T-helper 9 cell (primary cell): ENCODE data around the gene NUDT1.
"Not testable (repeated sequence)": the region's sequence is repeated elsewhere in the genome, so short reads cannot be mapped to it uniquely, and the experiment has no call there.

ENCODE experiments used
- DNase-seq: peaks from one replicate; pipeline ENCODE4 v3.0.0-alpha.2; 2020

Gene NUDT1

DNA sequence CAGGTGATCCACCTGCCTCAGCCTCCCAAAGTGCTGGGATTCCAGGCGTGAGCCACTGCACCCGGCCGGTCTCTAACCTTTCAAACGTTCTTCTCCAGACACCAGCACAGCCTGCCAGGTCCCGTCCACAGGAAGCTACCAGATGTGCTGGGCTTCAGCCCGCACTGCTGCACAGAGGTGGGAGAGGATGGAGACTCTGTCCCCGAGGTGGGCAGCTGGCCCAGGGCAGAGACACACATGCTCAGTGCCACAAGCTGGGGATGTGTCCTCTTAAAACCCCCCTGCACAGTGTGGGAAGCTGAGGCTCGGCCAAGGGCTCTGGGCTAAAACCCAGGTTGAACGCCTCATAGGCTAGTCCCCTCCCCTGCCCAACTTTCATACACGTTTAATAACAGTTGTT, 9.4 kb downstream of the NUDT1 start:
- no peak for DNase-seq

DNA sequence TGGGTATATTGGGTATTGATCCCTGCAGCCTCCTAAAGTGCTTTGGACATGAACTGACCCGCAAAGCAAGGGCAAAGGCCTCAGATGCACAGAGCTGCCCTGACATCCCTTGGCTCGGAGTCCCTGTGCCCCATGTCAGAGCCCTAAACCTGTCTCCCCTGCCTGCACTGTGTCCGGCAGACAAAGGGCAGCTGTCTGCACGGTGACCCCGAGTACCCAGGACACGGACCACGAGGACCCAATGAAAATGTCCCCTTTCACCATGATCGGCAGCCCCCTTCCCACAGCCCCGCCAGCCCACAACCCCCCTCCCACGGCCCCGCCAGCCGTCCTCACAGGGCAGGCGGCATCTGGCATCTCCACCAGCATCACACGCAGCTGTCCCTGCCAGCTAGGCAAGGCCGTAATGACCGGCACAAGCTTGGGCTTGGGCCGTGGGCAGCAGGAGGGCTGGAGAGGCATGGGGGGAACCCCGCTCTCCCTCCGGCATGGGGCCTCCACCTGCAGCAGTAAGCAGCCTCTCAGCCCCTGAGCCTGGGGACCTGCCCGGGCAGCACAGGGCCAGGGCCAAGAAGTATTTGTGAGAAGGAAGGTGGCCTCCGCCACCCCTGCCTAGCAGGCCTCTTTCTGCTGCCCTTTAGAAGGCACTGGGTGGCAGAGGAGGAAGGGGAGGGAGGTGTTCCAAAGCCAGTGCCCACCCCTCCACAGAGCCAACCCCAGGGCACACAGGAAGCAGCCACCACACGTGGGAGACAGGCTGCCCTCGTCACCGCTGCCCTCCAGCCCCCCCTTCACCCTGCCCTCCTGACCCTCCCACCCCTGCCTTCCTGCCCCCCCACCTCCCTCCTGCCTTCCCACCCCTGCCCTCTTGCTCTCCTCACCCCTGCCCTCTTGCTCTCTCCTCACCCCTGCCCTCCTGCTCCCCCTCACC, 10.1 kb downstream of the NUDT1 start:
- DNase-seq: no peak

- DNase-seq: no peak
Observed at GRCh38 chr7:2253021-2253420, 11.0 kb downstream of the NUDT1 start.

DNA sequence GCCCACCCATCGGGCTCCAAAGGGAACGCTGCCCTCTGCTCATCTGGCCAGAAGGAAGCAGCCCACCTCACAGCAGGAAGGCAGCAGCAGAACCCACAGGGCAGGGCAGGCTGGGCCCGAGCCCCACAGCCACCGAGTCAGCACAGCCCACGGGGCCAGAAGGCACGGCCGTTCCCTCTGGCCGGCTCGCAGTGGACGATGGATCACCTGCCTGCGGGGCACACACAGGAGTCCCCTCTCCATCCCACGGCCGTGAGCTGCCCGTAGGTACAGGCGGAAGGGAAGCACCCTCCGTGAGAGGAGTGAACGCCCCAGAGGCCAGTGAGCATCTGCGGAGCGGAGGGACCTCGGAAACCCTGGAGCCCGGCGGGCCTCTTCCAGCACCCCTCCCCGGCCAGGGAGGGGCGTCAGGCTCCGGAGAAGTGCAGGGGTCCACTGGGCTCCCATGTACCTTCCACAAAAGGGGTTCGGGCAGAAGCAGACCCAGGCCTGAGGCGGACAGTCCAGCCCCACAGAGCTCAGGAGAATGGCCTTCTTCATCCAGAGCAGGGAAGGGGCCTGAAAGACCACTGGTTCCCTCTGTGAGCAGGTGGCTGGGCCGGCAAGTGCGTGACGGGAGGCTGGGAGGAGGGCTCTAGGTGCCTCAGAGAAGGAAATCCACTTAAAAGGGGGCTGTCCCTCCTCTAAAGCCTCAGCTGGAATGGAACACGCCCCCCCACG, 11.7 kb downstream of the NUDT1 start:
- no peak for DNase-seq

- DNase-seq: no peak
Observed at GRCh38 chr7:2254429-2255144, 12.6 kb downstream of the NUDT1 start.

DNA sequence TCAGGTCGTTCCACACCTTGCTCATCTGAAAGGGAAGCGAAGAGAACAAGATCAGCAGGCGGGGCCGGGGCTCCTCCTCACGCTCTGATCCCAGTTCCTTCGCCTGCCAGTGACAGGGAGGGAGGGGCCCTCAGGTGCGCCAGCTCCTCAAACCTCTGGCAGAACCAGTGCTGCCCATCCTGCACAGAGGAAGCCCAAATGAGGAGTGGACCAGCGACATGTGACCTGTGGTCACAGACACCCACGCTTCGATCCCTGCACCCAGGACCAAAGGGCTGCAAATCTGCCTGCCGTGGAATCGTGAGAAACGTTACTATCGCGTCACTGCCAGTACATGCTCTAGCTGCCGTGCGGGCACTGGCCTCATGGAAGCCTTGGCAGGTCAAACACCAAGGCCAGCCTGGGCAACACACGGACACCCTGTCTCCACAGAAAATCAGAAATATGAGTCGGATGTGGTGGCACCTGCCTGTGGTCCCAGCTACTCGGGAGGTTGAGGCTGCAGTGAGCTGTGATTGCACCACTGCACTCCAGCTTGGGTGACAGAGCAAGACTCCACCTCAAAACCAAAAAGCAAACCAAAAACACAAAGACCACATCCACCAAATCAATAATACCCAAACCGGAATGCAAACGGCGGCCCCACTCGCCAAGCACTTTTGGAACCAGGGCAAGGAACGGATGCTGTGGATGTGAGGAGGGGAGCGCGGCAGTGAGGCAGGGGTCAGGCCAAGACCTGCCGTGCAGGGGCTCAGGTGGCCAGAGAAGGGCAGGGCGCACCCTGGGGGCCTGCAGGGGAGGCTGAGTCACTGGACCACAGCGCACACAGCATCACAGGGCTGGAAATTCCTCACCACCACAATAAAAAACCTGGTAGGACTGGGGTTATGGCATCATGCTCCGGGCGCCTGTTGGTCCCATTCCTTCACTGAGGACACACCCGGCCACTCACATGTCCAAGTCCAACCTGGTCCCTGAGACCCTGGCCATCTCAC, 13.4 kb downstream of the NUDT1 start:
- DNase-seq: no peak

- no peak for DNase-seq
Observed at GRCh38 chr7:2256306-2257045, 14.4 kb downstream of the NUDT1 start.

DNA sequence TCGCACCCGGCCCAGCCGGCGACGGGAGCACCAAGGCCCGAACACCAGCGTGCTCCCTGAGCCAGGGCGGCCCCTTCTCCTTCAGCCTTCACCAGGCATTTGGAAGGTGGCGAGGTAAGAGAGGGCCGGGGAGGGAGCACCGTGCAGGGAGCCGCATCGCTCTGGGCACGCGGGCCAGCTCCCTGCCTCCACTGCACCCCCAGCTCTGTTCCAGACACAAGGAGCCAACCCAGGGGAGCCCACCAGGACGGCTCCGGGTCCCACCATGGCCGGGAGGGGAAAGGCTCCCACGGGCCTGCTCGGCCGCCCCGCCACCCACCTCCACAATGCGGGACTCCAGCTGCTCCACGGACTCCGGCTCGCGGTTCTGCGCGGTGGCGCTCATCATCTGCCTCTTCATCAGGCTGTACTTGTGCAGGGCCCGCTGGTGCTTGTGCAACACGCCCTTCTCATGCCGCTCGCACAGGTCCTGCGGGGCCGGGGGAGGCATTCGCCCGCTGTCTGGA, 15.1 kb downstream of the NUDT1 start:
- DNase-seq: no peak

- DNase-seq: no peak
Observed at GRCh38 chr7:2257651-2258050, 15.6 kb downstream of the NUDT1 start.

DNA sequence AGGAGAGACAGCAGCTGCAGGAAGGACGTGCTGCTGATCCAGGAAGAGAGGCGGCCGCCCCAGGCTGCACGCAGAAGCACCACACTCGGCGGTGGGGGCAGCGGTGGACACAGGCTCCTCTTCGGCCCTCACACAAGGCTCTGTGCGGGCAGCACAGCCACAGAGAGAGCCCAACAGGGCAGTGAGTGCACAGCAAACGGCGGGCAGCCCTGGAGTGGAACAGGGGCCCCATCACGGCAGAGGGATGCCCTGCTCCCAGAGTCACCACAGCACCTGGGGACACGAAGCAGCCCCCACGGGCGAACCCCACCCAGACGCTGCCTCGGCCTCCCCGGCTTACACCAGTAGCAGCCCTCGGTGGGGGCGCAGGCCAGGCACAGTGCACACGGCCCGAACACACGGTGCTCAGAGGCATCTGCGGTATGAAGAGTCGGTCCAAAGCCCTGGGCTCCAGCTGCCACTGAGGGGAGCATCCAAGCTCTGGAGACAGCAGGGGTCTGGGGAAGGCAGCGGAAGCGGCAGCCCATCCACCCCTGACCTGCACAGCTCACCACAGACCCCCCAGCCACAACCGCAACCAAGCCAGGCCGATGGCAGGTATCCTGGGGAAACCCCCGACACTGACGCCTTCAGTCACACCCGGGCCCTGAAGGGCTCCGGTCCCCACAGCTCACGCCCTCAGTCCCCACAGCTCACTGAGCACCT, 16.8 kb downstream of the NUDT1 start:
- DNase-seq: no peak

DNA sequence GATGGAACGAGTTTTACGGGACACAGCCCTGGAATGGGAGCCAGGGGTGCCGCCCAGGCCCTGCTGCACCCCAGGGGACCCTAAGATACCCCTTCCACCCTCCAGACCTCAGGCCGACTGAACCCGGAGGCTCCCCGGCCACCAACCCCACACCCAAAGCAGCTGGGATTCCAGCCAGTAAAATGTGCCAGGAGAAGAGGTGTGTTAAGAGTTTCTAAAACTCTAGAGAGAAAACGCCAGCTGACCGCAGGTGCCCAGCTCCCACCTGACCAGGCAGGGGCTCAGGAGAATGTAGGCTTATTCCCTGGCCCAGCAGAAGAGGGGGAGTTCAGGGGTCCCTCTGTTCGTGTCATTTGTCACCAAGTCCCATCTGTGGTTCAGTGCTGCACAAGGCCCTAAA, 17.5 kb downstream of the NUDT1 start:
- no peak for DNase-seq

- no peak for DNase-seq
Observed at GRCh38 chr7:2260820-2261219, 18.8 kb downstream of the NUDT1 start.

GRCh38 chr7:2261611-2262010, 19.6 kb downstream of the NUDT1 start:
- no peak for DNase-seq

- DNase-seq: no peak
Observed at GRCh38 chr7:2263176-2263575, 21.1 kb downstream of the NUDT1 start.

- DNase-seq: no peak
Observed at GRCh38 chr7:2264158-2264557, 22.1 kb downstream of the NUDT1 start.

GRCh38 chr7:2266911-2267310, 24.9 kb downstream of the NUDT1 start:
- DNase-seq: no peak

DNA sequence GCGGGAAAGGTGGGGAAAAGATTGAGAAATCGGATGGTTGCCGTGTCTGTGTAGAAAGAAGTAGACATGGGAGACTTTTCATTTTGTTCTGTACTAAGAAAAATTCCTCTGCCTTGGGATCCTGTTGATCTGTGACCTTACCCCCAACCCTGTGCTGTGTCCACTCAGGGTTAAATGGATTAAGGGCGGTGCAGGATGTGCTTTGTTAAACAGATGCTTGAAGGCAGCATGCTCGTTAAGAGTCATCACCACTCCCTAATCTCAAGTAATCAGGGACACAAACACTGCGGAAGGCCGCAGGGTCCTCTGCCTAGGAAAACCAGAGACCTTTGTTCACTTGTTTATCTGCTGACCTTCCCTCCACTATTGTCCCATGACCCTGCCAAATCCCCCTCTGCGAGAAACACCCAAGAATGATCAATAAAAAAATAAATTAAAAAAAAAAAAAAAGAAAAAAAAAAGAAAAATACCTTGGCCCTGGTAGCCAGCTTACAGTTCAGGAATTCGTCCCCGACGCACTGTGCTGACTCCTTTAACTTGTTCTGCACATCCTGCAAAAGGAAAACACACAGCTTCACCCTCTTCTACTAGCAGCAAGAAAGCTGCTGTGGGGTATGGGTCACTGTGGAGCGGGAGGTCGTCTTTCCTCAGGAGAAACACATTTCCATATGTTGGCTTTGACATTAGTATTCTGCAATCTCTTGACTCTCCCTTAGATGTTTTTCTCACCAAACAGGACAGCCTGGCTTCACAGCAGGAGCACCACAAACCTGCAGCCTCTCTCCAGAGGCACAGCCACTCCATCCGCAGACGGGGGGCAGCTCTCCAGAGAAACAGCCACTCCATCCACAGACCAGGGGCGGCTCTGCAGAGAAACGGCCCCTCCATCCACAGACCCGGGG, 27.3 kb downstream of the NUDT1 start:
- DNase-seq: not testable (repeated sequence)

DNA sequence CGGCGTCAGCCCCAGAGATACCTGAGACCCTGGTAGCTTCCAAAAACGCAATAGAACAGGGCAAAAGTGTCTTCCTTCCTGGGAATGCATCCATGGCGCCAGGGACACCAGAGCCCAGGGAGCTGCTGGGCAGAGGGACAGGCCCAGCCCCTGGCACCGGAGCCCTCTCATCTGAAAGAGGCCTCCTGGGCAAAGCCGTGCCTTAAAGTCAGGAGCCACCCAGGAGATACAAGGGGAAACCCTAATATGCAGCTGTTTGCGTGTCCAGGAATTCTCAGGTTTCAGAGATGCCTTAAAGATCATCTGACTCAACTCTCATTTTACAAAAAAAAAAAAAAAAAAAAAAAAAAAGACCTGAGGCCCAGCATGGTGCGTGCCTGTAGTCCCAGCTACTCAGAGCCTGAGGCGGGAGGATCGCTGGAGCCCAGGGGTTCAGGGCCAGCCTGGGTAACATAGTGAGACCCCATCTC, 28.0 kb downstream of the NUDT1 start:
- DNase-seq: no peak

DNA sequence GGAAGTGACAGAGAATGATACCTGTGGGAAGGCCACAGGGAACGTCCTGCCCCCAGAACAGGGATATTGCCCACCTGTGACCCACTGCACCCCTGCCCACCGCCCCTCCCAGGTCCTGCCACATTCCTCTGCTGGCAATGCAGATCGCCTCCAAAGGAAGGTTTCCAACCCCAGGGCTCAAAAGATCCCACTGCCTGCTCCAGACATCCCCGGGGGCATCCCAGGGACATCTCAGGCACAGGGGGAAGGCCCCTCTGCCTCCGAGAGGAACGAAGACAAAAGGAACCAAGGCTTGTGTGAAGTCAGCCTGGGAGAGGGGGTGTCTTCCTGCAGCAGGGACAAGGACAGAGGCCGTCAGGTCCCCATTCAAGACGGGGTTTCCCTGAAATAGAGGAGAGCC, 28.5 kb downstream of the NUDT1 start:
- no peak for DNase-seq
